Effector memory CD8-positive, alpha-beta T cell (primary cell): ENCODE measurements around the gene CCDC85B.
"Not testable (repeated sequence)": the region's sequence is repeated elsewhere in the genome, so short reads cannot be mapped to it uniquely, and the experiment has no call there.

ENCODE experiments used
- ATAC-seq: fragments of 150-1000 bp; cut with Tn5 transposase; replicated peaks from 2 replicates; pipeline ENCODE4 v1.10.0; 2021; ENCODE audit warnings: mild to moderate bottlenecking, moderate library complexity
- DNase-seq, 3 experiments: peaks; one replicate each; pipeline ENCODE4 v3.0.0; 2021
- H3K27ac Mint-ChIP-seq, 2 donors: one replicate each; pipeline ENCODE4 v1.8.0; 2022; ENCODE audit warnings: mild to moderate bottlenecking in 2 of 2, mixed read lengths in 2 of 2, moderate library complexity in 2 of 2
- H3K27me3 Mint-ChIP-seq, 2 donors: one replicate each; pipeline ENCODE4 v1.8.0; 2022; ENCODE audit warnings: mixed read lengths in 2 of 2
- H3K36me3 Mint-ChIP-seq: one replicate; pipeline ENCODE4 v1.8.0; 2022; ENCODE audit warnings: mild to moderate bottlenecking, moderate library complexity, mixed read lengths; ENCODE audit not compliant: insufficient read depth
- H3K4me1 Mint-ChIP-seq, 2 donors: one replicate each; pipeline ENCODE4 v1.8.0; 2022; ENCODE audit warnings: low read depth in 2 of 2, mixed read lengths in 2 of 2
- H3K4me3 Mint-ChIP-seq, 2 donors: one replicate each; pipeline ENCODE4 v1.8.0; 2022; ENCODE audit warnings: mild to moderate bottlenecking in 2 of 2, mixed read lengths in 2 of 2, moderate library complexity in 2 of 2
- H3K9me3 Mint-ChIP-seq, 2 donors: one replicate each; pipeline ENCODE4 v1.8.0; 2022; ENCODE audit warnings: mixed read lengths in 2 of 2

Gene CCDC85B

DNA sequence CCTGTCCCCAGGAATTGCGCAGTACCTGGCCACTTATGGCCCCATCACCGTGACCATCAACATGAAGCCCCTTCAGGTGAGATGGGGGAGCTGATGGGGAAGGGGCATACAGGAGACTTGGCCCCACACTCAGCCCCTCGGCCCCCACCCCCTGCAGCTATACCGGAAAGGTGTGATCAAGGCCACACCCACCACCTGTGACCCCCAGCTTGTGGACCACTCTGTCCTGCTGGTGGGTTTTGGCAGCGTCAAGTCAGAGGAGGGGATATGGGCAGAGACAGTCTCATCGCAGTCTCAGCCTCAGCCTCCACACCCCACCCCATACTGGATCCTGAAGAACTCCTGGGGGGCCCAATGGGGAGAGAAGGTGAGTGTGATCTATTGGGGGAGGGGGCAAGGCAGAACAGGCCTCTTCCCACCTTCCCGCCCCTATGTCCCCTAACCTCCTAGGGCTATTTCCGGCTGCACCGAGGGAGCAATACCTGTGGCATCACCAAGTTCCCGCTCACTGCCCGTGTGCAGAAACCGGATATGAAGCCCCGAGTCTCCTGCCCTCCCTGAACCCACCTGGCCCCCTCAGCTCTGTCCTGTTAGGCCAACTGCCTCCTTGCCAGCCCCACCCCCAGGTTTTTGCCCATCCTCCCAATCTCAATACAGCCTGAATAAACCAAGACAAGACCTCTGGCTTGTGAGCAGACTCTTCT is 7.3 kb upstream of the CCDC85B start:
- peaks cover 62 to 64% of the 10 kb centered on the region in 2 donors for H3K4me1 Mint-ChIP-seq

GRCh38 chr11:65883786-65884715 is 6.4 kb upstream of the CCDC85B start:
- H3K27ac Mint-ChIP-seq = peak overlapping the region; percentile 76 to 87

More for the DNA sequence above, 7.3 kb upstream of the CCDC85B start:
- ATAC-seq = no peak
- no peaks in the 10 kb centered on the region for H3K27me3 Mint-ChIP-seq
- no peak overlapping the region for H3K4me3 Mint-ChIP-seq
- H3K27ac Mint-ChIP-seq = peak overlapping the region in 1 of 2 donors; percentile 31
- H3K9me3 Mint-ChIP-seq = no peaks in the 10 kb centered on the region
- no peak for DNase-seq
- H3K36me3 Mint-ChIP-seq = peaks cover 37% of the 10 kb centered on the region

GRCh38 chr11:65884716-65885092 is 5.8 kb upstream of the CCDC85B start:
- ATAC-seq = peak; percentile 50
- peak; percentile 75 to 80 (median 78) for DNase-seq
- Mint-ChIP-seq H3K36me3 (peaks cover 41% of the 10 kb centered on the region), H3K9me3 (no peaks in the 10 kb centered on the region), H3K27ac (peak overlapping the region; percentile 76 to 87), H3K4me1 (peaks cover 62 to 64% of the 10 kb centered on the region in 2 donors), H3K4me3 (no peak overlapping the region), H3K27me3 (no peaks in the 10 kb centered on the region)

More at GRCh38 chr11:65883786-65884715, 6.4 kb upstream of the CCDC85B start:
- Mint-ChIP-seq H3K4me1 (peaks cover 62 to 63% of the 10 kb centered on the region in 2 donors), H3K9me3 (no peaks in the 10 kb centered on the region), H3K27me3 (no peaks in the 10 kb centered on the region), H3K4me3 (no peak overlapping the region), H3K36me3 (peaks cover 41% of the 10 kb centered on the region)
- no peak for ATAC-seq
- DNase-seq = no peak

DNA sequence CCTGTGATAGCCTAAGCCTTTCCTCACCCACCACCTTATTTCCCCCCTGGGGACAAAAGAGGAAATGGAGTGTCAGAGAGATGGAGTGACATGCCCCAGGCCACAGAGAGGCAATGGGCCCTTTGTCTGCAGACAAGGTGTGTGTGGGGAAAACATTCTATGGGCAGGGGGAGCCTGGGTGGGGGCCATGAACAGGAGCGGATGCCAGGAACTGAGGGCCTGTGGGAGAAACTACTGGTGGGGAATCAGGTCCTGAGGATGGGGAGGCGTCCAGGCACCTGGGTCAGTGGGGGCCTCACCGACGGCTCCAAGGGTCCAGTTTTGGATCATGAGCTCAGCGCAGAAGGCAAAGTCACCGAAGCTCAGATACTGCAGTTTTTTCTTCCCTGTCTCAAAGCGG is 5.2 kb upstream of the CCDC85B start:
- no peak for DNase-seq
- ATAC-seq = no peak
- Mint-ChIP-seq H3K27me3 (no peaks in the 10 kb centered on the region), H3K36me3 (peaks cover 41% of the 10 kb centered on the region), H3K27ac (peak overlapping the region; percentile 76 to 87), H3K4me3 (no peak overlapping the region), H3K4me1 (peaks cover 64 to 66% of the 10 kb centered on the region in 2 donors), H3K9me3 (no peaks in the 10 kb centered on the region)

GRCh38 chr11:65885808-65886536 is 4.5 kb upstream of the CCDC85B start:
- peak overlapping the region in 1 of 2 donors; percentile 90 for H3K27ac Mint-ChIP-seq
- peaks cover 58 to 60% of the 10 kb centered on the region in 2 donors for H3K4me1 Mint-ChIP-seq
- no peak overlapping the region for H3K4me3 Mint-ChIP-seq
- peaks cover 37% of the 10 kb centered on the region for H3K36me3 Mint-ChIP-seq
- DNase-seq (no peak), ATAC-seq (no peak)
- H3K27me3 Mint-ChIP-seq = no peaks in the 10 kb centered on the region
- H3K9me3 Mint-ChIP-seq = no peaks in the 10 kb centered on the region

GRCh38 chr11:65886826-65887722 is 3.4 kb upstream of the CCDC85B start:
- no peaks in the 10 kb centered on the region for H3K27me3 Mint-ChIP-seq
- H3K27ac Mint-ChIP-seq = peak overlapping the region; percentile 90 to 92
- H3K4me1 Mint-ChIP-seq = peaks cover 54 to 56% of the 10 kb centered on the region in 2 donors
- peak overlapping the region; percentile 89 to 93 for H3K4me3 Mint-ChIP-seq
- peaks cover 37% of the 10 kb centered on the region for H3K36me3 Mint-ChIP-seq
- H3K9me3 Mint-ChIP-seq = no peaks in the 10 kb centered on the region
- no peak for ATAC-seq
- no peak for DNase-seq

DNA sequence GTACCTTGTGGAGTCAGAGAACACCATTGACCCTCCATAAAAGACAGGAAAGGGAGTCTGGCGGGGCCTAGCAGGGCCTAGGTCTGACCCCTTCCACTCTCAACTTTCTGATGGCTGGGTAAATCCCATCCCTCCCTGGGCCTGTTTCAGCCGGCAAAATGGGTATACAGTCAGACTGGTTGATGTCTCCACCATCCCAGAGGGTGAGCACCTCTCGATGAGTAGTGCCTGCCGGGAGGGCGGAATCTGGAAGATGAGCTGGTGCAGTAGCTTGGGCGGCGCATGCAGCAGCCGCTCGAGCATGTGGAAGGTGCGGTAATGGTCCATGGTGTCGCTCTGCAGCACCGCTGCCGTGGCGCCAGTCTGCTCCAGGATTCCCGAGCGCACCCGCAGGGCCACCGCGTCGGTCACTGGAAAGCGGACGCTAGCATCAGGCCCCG is 2.7 kb upstream of the CCDC85B start:
- no peak for ATAC-seq
- Mint-ChIP-seq H3K27ac (peak overlapping the region; percentile 90 to 92), H3K4me3 (peak overlapping the region; percentile 89 to 93), H3K36me3 (peaks cover 42% of the 10 kb centered on the region), H3K27me3 (no peaks in the 10 kb centered on the region), H3K9me3 (no peaks in the 10 kb centered on the region), H3K4me1 (peaks cover 61 to 63% of the 10 kb centered on the region in 2 donors)
- no peak for DNase-seq

GRCh38 chr11:65888163-65888814 is 2.2 kb upstream of the CCDC85B start, which contains the start of gene FIBP:
FIBP (minus strand) TSS chr11:65888471; CDS start chr11:65888418, 53 bp downstream.
- ATAC-seq = peak; percentile 58
- H3K4me1 Mint-ChIP-seq = peaks cover 62 to 64% of the 10 kb centered on the region in 2 donors
- H3K4me3 Mint-ChIP-seq = peak within 1 kb of the TSS; percentile 89 to 93
- no peaks in the 10 kb centered on the region for H3K9me3 Mint-ChIP-seq
- peak; percentile 87 to 88 (median 87) for DNase-seq
- H3K27me3 Mint-ChIP-seq = no peaks in the 10 kb centered on the region
- peaks cover 41% of the 10 kb centered on the region for H3K36me3 Mint-ChIP-seq
- H3K27ac Mint-ChIP-seq = peak within 1 kb of the TSS; percentile 90 to 92

DNA sequence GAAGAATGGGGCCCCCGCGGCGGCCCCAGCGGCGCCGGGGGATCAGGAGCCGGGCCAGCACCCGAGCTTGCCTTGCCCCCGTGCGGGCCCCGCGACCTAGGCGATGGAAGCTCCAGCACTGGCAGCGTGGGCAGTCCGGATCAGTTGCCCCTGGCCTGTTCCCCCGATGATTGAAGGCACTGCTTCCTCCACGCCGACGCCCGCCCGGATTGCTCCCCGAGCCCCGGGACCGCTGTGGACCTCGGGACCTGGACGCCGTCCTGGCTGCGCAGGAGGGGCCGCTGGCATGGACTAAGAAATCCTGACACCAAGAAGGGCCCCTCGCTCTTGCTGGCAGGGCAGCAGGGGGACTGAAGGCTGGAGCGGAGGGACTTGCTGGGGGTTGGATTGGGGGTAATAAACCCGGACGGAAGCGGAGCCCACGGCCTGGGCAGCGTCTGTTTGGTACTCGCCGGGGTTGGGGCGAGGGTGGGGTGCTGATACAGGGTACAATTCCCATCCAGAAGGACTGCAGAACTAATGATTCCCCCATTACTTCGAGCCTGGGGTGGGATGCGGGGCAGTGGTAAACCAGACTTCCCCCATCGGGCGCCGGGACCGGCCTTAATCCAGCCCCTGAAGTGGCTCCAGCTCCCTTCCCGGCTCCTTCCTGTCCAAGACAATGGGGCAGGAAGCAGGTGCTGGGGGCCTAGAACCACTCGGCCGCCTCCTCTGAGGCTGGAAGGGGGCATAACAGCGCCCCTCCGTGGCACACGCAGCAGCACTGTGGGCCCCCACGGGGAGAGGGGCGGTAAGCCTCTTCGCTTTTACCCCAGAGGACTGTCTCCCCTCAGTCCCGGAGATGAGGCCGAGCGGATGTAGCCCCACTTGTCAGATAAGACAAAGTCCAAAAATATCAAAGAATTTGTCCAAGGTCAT is 1.0 kb downstream of the CCDC85B start:
- H3K27me3 Mint-ChIP-seq = no peaks in the 10 kb centered on the region
- peaks cover 31% of the 10 kb centered on the region for H3K36me3 Mint-ChIP-seq
- no peak for ATAC-seq
- H3K9me3 Mint-ChIP-seq = no peaks in the 10 kb centered on the region
- H3K4me3 Mint-ChIP-seq = peak overlapping the region; percentile 89 to 93
- H3K27ac Mint-ChIP-seq = peak overlapping the region; percentile 92 to 97
- H3K4me1 Mint-ChIP-seq = peaks cover 49 to 61% of the 10 kb centered on the region in 2 donors
- no peak for DNase-seq

GRCh38 chr11:65892137-65892540 is 1.7 kb downstream of the CCDC85B start:
- peak overlapping the region; percentile 92 to 97 for H3K27ac Mint-ChIP-seq
- ATAC-seq, H3K9me3 Mint-ChIP-seq, H3K27me3 Mint-ChIP-seq, DNase-seq: not testable (repeated sequence)
- peaks cover 31% of the 10 kb centered on the region for H3K36me3 Mint-ChIP-seq
- H3K4me3 Mint-ChIP-seq = peak overlapping the region; percentile 89 to 93
- peaks cover 44 to 56% of the 10 kb centered on the region in 2 donors for H3K4me1 Mint-ChIP-seq

GRCh38 chr11:65892661-65893317 is 2.3 kb downstream of the CCDC85B start:
- DNase-seq (no peak), ATAC-seq (no peak)
- Mint-ChIP-seq H3K9me3 (no peaks in the 10 kb centered on the region), H3K4me1 (peaks cover 42 to 52% of the 10 kb centered on the region in 2 donors), H3K4me3 (peak overlapping the region; percentile 89 to 93), H3K36me3 (peaks cover 28% of the 10 kb centered on the region), H3K27me3 (no peaks in the 10 kb centered on the region), H3K27ac (peak overlapping the region; percentile 92 to 97)
